Vagina (tissue), 2 donors: ENCODE measurements around the gene SHTN1.

Source experiments
- CTCF ChIP-seq, 3 experiments: fragments of 450-650 bp in 2 of 3; fragments of 200-600 bp in 1 of 3; sonication (generic) in 1 of 3; IDR thresholded peaks; one replicate each; pipeline ENCODE4 v1.5.1; 2017 to 2019; ENCODE audit warnings: antibody characterized with exemption in 3 of 3, mild to moderate bottlenecking in 2 of 3, moderate library complexity in 2 of 3
- POLR2A ChIP-seq, 2 donors: fragments of 450-650 bp; IDR thresholded peaks; one replicate each; pipeline ENCODE4 v1.6.1; 2017; ENCODE audit warnings: antibody characterized with exemption in 2 of 2, mild to moderate bottlenecking in 2 of 2, moderate library complexity in 2 of 2

GRCh38 chr10:116918583-116918982, 86.4 kb downstream of the SHTN1 start:
- TF ChIP-seq POLR2A (IDR thresholded peaks at IDR 0.05) = no peak
- TF ChIP-seq CTCF (IDR thresholded peaks at IDR 0.05) = no peak
